Measurements from ENCODE around the gene TAB2. TPM values are rescaled to one million over a fixed set of nuclear protein-coding genes. Genes with fewer than 3 reads are reported as not detected.

Gene TAB2
- total RNA-seq, 1 experiment from 2014 or later = 56.2 TPM

GRCh38 chr6:149400050-149400449 lies 82.5 kb downstream of the TAB2 start, which contains the start of gene SUMO4:
SUMO4 (plus strand) TSS chr6:149400262; CDS start chr6:149400392, 130 bp downstream.
- peaks cover 25 to 64% (median 58%) of the 10 kb centered on the region in 3 experiments; a peak in 6 of 7 replicates for H3K36me3 Mint-ChIP-seq (ENCODE audit: insufficient read depth in 1 of 3, low read depth in 3 of 3)

More at GRCh38 chr6:149400050-149400449, 82.5 kb downstream of the TAB2 start, which contains the start of gene SUMO4:
- WGBS (ENCODE audit: extremely low coverage, insufficient read length, low lambda C conversion rate) = no CpG with 5 or more reads among the region's 11 CpGs
- DNase-seq = no peak
- Histone ChIP-seq H2BK5ac (ENCODE audit: insufficient read length, low read length) (peak within 1 kb of the TSS; percentile 64), H4K8ac (replicated peaks; ENCODE audit: insufficient read length, low read depth, low read length) (no peak within 1 kb of the TSS), H4K20me1 (ENCODE audit: control insufficient read depth, insufficient read depth, insufficient read length) (no peaks in the 10 kb centered on the region), H2BK15ac (ENCODE audit: low read depth, low read length) (no peak within 1 kb of the TSS), H2BK20ac (ENCODE audit: low read depth, low read length, poor library complexity, severe bottlenecking) (no peak within 1 kb of the TSS), H3T11ph (ENCODE audit: low read length) (no peak within 1 kb of the TSS), H4K91ac (ENCODE audit: insufficient read length, low read depth, low read length) (no peak within 1 kb of the TSS), H3K9me3 (ENCODE audit: control insufficient read depth, low read depth, low read length) (no peaks in the 10 kb centered on the region), H3K27me3 (ENCODE audit: insufficient read depth, low read length) (no peaks in the 10 kb centered on the region), H2BK12ac (ENCODE audit: insufficient read length, low read depth, low read length) (no peak within 1 kb of the TSS), H3K79me2 (ENCODE audit: insufficient read depth, low read length) (no peaks in the 10 kb centered on the region), H3K56ac (ENCODE audit: insufficient read length, low read depth, low read length) (no peak within 1 kb of the TSS), H3K4me1 (ENCODE audit: insufficient read depth, low read length) (no peaks in the 10 kb centered on the region), H3K23ac (ENCODE audit: insufficient read length, low read depth, low read length) (no peak within 1 kb of the TSS), H3K79me1 (ENCODE audit: insufficient read depth, low read depth, low read length, poor library complexity, severe bottlenecking) (no peaks in the 10 kb centered on the region), H3K18ac (ENCODE audit: insufficient read length, low read depth, low read length) (no peak within 1 kb of the TSS), H3K4me2 (ENCODE audit: insufficient read depth, insufficient read length, low read length) (no peak within 1 kb of the TSS), H4K5ac (ENCODE audit: insufficient read length, low read depth, low read length) (peak within 1 kb of the TSS; percentile 53), H2BK120ac (ENCODE audit: low read depth, low read length, poor library complexity, severe bottlenecking) (no peak within 1 kb of the TSS), H3K14ac (ENCODE audit: insufficient read depth, low read length) (no peak within 1 kb of the TSS), H3K4ac (ENCODE audit: low read depth, low read length) (no peak within 1 kb of the TSS), H3K27ac (ENCODE audit: insufficient read length, low read depth, low read length) (no peak within 1 kb of the TSS), H2AK5ac (ENCODE audit: insufficient read length, low read length) (no peak within 1 kb of the TSS), H3K9ac (ENCODE audit: extremely low read depth, insufficient read length, low read length) (no peak within 1 kb of the TSS), H2AFZ (ENCODE audit: low read length) (no peak within 1 kb of the TSS), H3K23me2 (ENCODE audit: insufficient read length, low read depth, low read length, poor library complexity, severe bottlenecking) (no peaks in the 10 kb centered on the region)
- Mint-ChIP-seq H3K9me3 (no peaks in the 10 kb centered on the region), H3K4me3 (no peak within 1 kb of the TSS), H3K27ac (no peak within 1 kb of the TSS), H3K4me1 (peaks cover 0 to 3% of the 10 kb centered on the region in 2 experiments; a peak in 1 of 4 replicates), H3K27me3 (ENCODE audit: low read depth) (no peaks in the 10 kb centered on the region)
- TF ChIP-seq CTCF (conservative IDR thresholded peaks at IDR 0.05) = no peak
